Choroid plexus epithelial cell (primary cell): ENCODE results near the gene GOLT1A.
A peak's percentile ranks its signal among the peaks of the same experiment; 100 is the strongest.

Experiments
- DNase-seq: peaks from one replicate; pipeline ENCODE4 v3.0.0-alpha.2; 2010; ENCODE audit warnings: low read depth
- H3K4me3 ChIP-seq: 2 replicates; pipeline ENCODE4 v1.5.1; 2011; ENCODE audit warnings: low read depth, mild to moderate bottlenecking, control low read depth, low read length, moderate library complexity
- CTCF ChIP-seq: conservative IDR thresholded peaks from 2 replicates; pipeline ENCODE4 v1.5.1; 2011; ENCODE audit warnings: low read depth, mild to moderate bottlenecking, control low read depth, inconsistent platforms, low read length, moderate library complexity

GOLT1A gene

GRCh38 chr1:204151552-204152309 lies 62.1 kb downstream of the GOLT1A start, which contains the start of gene ETNK2:
Gene ETNK2, minus strand, starts transcription at chr1:204152044. Its CDS starts 192 bp downstream, at chr1:204151852.
- TF ChIP-seq CTCF, result no peak
- peak; percentile 41 for DNase-seq
- peak within 1 kb of the TSS; percentile 67 for H3K4me3 ChIP-seq

- no peak for TF ChIP-seq CTCF
- peak; percentile 27 for DNase-seq
These were observed 62.9 kb downstream of the GOLT1A start for GRCh38 chr1:204150702-204151551.

DNA sequence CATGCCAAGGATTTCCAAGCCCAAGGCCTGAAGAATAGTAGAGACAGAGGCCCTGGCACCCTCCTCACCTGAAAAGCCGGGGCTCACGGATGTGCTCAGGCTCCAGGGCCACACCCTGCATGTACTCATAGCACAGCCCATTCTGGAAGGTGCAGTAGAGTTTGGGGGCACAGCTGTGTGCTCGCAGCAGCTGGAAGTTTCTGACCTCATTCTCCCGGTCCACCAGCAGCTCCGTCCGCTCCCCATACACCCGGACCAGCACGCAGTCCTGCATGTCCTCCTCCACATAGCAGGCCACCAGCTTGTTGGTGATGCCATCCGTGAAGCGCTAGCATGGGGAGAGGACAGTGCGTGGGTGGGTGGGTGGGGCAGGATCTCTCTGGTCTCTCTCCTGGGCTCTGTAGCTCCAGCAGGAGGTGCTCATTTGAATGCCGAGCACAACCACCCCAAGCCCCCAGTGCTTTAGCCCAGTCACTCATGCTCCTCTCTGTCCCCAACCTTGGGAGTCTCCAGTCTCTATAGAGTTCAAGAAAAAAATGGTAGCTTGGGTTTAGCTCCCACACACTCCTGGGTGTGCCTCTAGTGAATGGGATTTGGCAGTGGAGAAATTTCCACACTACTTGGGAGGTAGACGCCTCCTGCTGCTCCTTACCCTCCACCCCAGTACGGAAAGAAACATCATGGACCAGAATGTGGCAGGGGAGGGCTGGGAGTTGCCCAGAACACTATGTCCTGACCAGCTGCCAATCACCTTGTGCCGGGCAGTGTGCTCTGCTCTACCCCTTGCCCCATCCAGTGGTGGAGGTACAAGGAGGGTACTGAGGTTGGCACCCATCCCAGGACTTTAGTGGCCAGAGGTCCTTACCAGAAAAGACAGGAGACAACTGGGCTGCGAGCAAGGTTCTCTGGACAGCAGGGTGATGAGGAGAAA lies 63.9 kb downstream of the GOLT1A start:
- H3K4me3 ChIP-seq, result no peak overlapping the region
- TF ChIP-seq CTCF, result no peak
- DNase-seq, result no peak

More at GRCh38 chr1:204150702-204151551, 62.9 kb downstream of the GOLT1A start:
- peak overlapping the region; percentile 67 for H3K4me3 ChIP-seq

DNA sequence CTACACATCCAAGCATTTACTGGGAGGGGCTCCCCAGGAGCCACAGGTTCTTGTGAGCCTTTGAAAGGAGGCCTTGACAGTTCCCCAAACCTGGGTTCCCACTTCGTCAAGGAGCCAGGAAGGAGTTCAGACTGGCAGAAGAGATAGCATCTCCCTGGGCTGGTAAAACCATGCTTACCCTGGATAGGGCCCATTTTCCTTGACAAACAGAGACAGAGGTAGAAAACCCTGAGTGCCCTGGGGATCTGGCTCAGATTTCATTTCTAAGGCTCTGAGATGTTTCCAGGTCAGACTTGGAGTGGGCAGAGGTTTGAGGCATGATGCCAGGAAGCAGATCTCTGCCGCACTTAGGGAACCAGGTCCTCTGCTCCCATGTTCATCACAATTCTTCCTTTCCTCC lies 64.7 kb downstream of the GOLT1A start:
- H3K4me3 ChIP-seq, result no peak overlapping the region
- no peak for TF ChIP-seq CTCF
- DNase-seq, result no peak
